Gastroesophageal sphincter (tissue), 4 donors: ENCODE results near the gene SPATA20. TPM values are rescaled to one million over a fixed set of nuclear protein-coding genes. Genes with fewer than 3 reads are reported as not detected.

ENCODE experiments used
- ATAC-seq: fragments of 150-250 bp; one replicate; pipeline ENCODE4 v1.9.1; 2016; ENCODE audit warnings: mild to moderate bottlenecking, moderate library complexity
- H3K27ac ChIP-seq, 4 donors: fragments of 200-600 bp; sonication (generic) in 3 of 4; 1 replicate in 3 of 4; 2 replicates in 1 of 4; pipeline ENCODE4 v1.5.1; 2016 to 2019
- H3K27me3 ChIP-seq: fragments of 200-600 bp; sonication (generic); one replicate; pipeline ENCODE4 v1.5.1; 2019
- H3K36me3 ChIP-seq, 2 donors: fragments of 200-600 bp; sonication (generic); one replicate each; pipeline ENCODE4 v1.5.1; 2019; ENCODE audit warnings: control low read depth in 1 of 2
- H3K4me1 ChIP-seq, 3 donors: fragments of 200-600 bp; sonication (generic); 1 replicate in 2 of 3; 2 replicates in 1 of 3; pipeline ENCODE4 v1.5.1; 2016 to 2019; ENCODE audit warnings: control low read depth in 2 of 3
- H3K4me3 ChIP-seq, 2 donors: fragments of 200-600 bp; sonication (generic); one replicate each; pipeline ENCODE4 v1.5.1; 2019; ENCODE audit warnings: mild to moderate bottlenecking in 1 of 2, moderate library complexity in 1 of 2
- H3K9me3 ChIP-seq, 3 donors: fragments of 200-600 bp; sonication (generic); one replicate each; pipeline ENCODE4 v1.5.1; 2017 to 2019; ENCODE audit warnings: control low read depth in 2 of 3
- CTCF ChIP-seq, 4 experiments: fragments of 200-600 bp in 2 of 4; fragments of 450-650 bp in 2 of 4; sonication (generic) in 1 of 4; IDR thresholded peaks; one replicate each; pipeline ENCODE4 v1.5.1; 2017 to 2019; ENCODE audit warnings: antibody characterized with exemption in 4 of 4, mild to moderate bottlenecking in 2 of 4, moderate library complexity in 2 of 4
- EP300 ChIP-seq: sonication (generic); formaldehyde crosslinking; IDR thresholded peaks from one replicate; pipeline ENCODE4 v1.6.1; 2017; ENCODE audit warnings: antibody characterized with exemption, mild to moderate bottlenecking
- POLR2A ChIP-seq, 2 donors: fragments of 450-650 bp; IDR thresholded peaks; one replicate each; pipeline ENCODE4 v1.6.1; 2017; ENCODE audit warnings: antibody characterized with exemption in 2 of 2, mild to moderate bottlenecking in 2 of 2, moderate library complexity in 1 of 2
- POLR2AphosphoS5 ChIP-seq: sonication (generic); formaldehyde crosslinking; IDR thresholded peaks from one replicate; pipeline ENCODE4 v1.6.1; 2017; ENCODE audit warnings: antibody characterized with exemption
- WGBS, 2 donors: methylation state at CpG; one replicate each; pipeline ENCODE4 v1.1.5; 2018; ENCODE audit warnings: low coverage in 1 of 2; 5-methylcytosine and 5-hydroxymethylcytosine counted together
- total RNA-seq, 4 donors: library from RNA; depleted of rRNA; stranded (reverse); fragments of >200 nt; gene quantifications; one replicate each; pipeline ENCODE4 v1.1.0, GENCODE V29; 2016

The SPATA20 gene
- total RNA-seq, 4 donors from 2014 or later: 45.0 to 75.3 (median 59.8) TPM

GRCh38 chr17:50594892-50595291, 47.9 kb downstream of the SPATA20 start:
- no peaks in the 10 kb centered on the region for H3K27me3 ChIP-seq
- WGBS, 2 donors: 86 to 100% methylated on average over 1 to 10 of the region's 21 CpGs
- H3K27ac ChIP-seq: no peak overlapping the region
- ATAC-seq: no peak
- H3K4me3 ChIP-seq: no peak overlapping the region
- peaks cover 0 to 5% (median 4%) of the 10 kb centered on the region in 3 donors for H3K4me1 ChIP-seq
- no peaks in the 10 kb centered on the region for H3K36me3 ChIP-seq
- no peaks in the 10 kb centered on the region for H3K9me3 ChIP-seq
- TF ChIP-seq POLR2A (IDR thresholded peaks at IDR 0.05): no peak
- TF ChIP-seq EP300: no peak
- TF ChIP-seq CTCF (IDR thresholded peaks at IDR 0.05): no peak
- TF ChIP-seq POLR2AphosphoS5: no peak

GRCh38 chr17:50596191-50597037, 49.4 kb downstream of the SPATA20 start:
- Histone ChIP-seq H3K27ac (no peak overlapping the region), H3K4me3 (no peak overlapping the region), H3K36me3 (no peaks in the 10 kb centered on the region), H3K27me3 (peaks cover 3% of the 10 kb centered on the region), H3K9me3 (no peaks in the 10 kb centered on the region), H3K4me1 (no peaks in the 10 kb centered on the region)
- no peak for ATAC-seq
- WGBS, 2 donors: no CpG with 5 or more reads among the region's 34 CpGs
- TF ChIP-seq POLR2A (IDR thresholded peaks at IDR 0.05) (no peak), POLR2AphosphoS5 (no peak), EP300 (no peak), CTCF (IDR thresholded peaks at IDR 0.05) (peak in 2 of 4 experiments; percentile 4 to 25)

- no peaks in the 10 kb centered on the region for H3K36me3 ChIP-seq
- no peaks in the 10 kb centered on the region for H3K9me3 ChIP-seq
- no peaks in the 10 kb centered on the region for H3K4me1 ChIP-seq
- ATAC-seq: no peak
- H3K27ac ChIP-seq: no peak overlapping the region
- TF ChIP-seq EP300 (no peak), CTCF (IDR thresholded peaks at IDR 0.05) (no peak), POLR2A (IDR thresholded peaks at IDR 0.05) (no peak), POLR2AphosphoS5 (no peak)
- H3K4me3 ChIP-seq: no peak overlapping the region
- peaks cover 14% of the 10 kb centered on the region for H3K27me3 ChIP-seq
- 80 to 96% methylated on average over 3 to 4 of the region's 5 CpGs for WGBS, 2 donors
Measured at GRCh38 chr17:50598487-50598886, 51.5 kb downstream of the SPATA20 start.

GRCh38 chr17:50599606-50600005, 52.6 kb downstream of the SPATA20 start:
- TF ChIP-seq EP300 (no peak), CTCF (IDR thresholded peaks at IDR 0.05) (no peak)
- Histone ChIP-seq H3K4me1 (peaks cover 0 to 9% (median 7%) of the 10 kb centered on the region in 3 donors), H3K36me3 (no peaks in the 10 kb centered on the region), H3K27ac (no peak overlapping the region), H3K4me3 (no peak overlapping the region), H3K27me3 (peaks cover 14% of the 10 kb centered on the region), H3K9me3 (no peaks in the 10 kb centered on the region)
- 100% methylated on average over 1 of the region's 15 CpGs; no CpG with 5 or more reads in 1 of the 2 donors for WGBS, 2 donors
- ATAC-seq: no peak

GRCh38 chr17:50601823-50602375, 54.9 kb downstream of the SPATA20 start:
- no peak for ATAC-seq
- WGBS, 2 donors: 58 to 83% methylated on average over 3 to 6 of the region's 13 CpGs
- no peaks in the 10 kb centered on the region for H3K36me3 ChIP-seq
- TF ChIP-seq CTCF (IDR thresholded peaks at IDR 0.05) (no peak), POLR2A (IDR thresholded peaks at IDR 0.05) (no peak), EP300 (no peak), POLR2AphosphoS5 (no peak)
- H3K4me1 ChIP-seq: peaks cover 0 to 22% (median 11%) of the 10 kb centered on the region in 3 donors
- H3K27ac ChIP-seq: no peak overlapping the region
- H3K27me3 ChIP-seq: peaks cover 26% of the 10 kb centered on the region
- H3K4me3 ChIP-seq: no peak overlapping the region
- H3K9me3 ChIP-seq: no peaks in the 10 kb centered on the region
